Ascending aorta (tissue), 2 donors: ENCODE data around the gene SNX21. TPM values are rescaled to one million over a fixed set of nuclear protein-coding genes. Genes with fewer than 3 reads are reported as not detected.
"Not testable (repeated sequence)": the region's sequence is repeated elsewhere in the genome, so short reads cannot be mapped to it uniquely, and the experiment has no call there.

ENCODE experiments used
- DNase-seq, 2 donors: peaks; one replicate each; pipeline ENCODE4 v3.0.0-alpha.2; 2019; ENCODE audit warnings: low spot score in 2 of 2
- H3K27ac ChIP-seq, 2 donors: fragments of 200-600 bp; sonication (generic); one replicate each; pipeline ENCODE4 v1.5.1; 2016 to 2017; ENCODE audit warnings: mild to moderate bottlenecking in 1 of 2
- H3K27me3 ChIP-seq: fragments of 200-600 bp; sonication (generic); one replicate; pipeline ENCODE4 v1.5.1; 2017
- H3K36me3 ChIP-seq, 2 donors: fragments of 200-600 bp; sonication (generic); one replicate each; pipeline ENCODE4 v1.5.1; 2016
- H3K4me1 ChIP-seq, 2 donors: fragments of 200-600 bp; sonication (generic); one replicate each; pipeline ENCODE4 v1.5.1; 2016 to 2017; ENCODE audit warnings: mild to moderate bottlenecking in 1 of 2
- H3K4me3 ChIP-seq, 2 donors: fragments of 200-600 bp; sonication (generic); one replicate each; pipeline ENCODE4 v1.5.1; 2016 to 2017; ENCODE audit warnings: mild to moderate bottlenecking in 1 of 2
- H3K9me3 ChIP-seq, 2 donors: fragments of 200-600 bp; sonication (generic); one replicate each; pipeline ENCODE4 v1.5.1; 2016
- intact Hi-C: fragments of 100-400 bp; cut with DNase I; formaldehyde crosslinking; loops from one replicate; pipeline ENCODE4 v1.15.1; 2023
- total RNA-seq: library from RNA; depleted of rRNA; stranded (reverse); fragments of >200 nt; gene quantifications from one replicate; pipeline ENCODE4 v1.1.0, GENCODE V29; 2016
- TF ChIP-seq, protein P1 (sequence below), 3 experiments: fragments of 200-600 bp in 2 of 3; fragments of 450-650 bp in 1 of 3; sonication (generic) in 2 of 3; IDR thresholded peaks; one replicate each; pipeline ENCODE4 v1.5.1; 2016 to 2019; ENCODE audit warnings: antibody characterized with exemption in 3 of 3, mild to moderate bottlenecking in 1 of 3, moderate library complexity in 1 of 3

Gene SNX21
- total RNA-seq, 1 donor from 2014 or later, result 182 TPM

DNA sequence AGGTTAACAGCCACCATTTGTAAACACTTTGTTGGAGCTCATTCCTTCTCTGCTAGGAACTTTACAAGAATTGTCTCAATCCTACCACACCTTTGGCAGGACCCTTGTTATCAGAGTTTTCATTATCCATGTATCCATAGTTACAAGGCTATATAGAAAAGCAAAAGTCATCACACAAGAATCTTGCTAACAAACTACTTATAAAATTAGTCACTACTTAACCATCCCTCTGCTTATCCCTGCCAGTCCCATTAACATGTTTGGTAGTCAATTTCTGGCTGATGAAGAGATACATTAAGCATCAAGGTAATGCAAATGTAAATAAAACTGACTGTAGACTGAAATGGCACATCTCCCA lies 34.2 kb downstream of the SNX21 start:
- Histone ChIP-seq H3K4me1 (no peaks in the 10 kb centered on the region), H3K27me3 (no peaks in the 10 kb centered on the region), H3K9me3 (no peaks in the 10 kb centered on the region), H3K36me3 (peaks cover 0 to 3% of the 10 kb centered on the region in 2 donors), H3K4me3 (no peak overlapping the region), H3K27ac (no peak overlapping the region)
- no peak for DNase-seq
- intact Hi-C loops, result no loop called here
- TF ChIP-seq, protein P1, sequence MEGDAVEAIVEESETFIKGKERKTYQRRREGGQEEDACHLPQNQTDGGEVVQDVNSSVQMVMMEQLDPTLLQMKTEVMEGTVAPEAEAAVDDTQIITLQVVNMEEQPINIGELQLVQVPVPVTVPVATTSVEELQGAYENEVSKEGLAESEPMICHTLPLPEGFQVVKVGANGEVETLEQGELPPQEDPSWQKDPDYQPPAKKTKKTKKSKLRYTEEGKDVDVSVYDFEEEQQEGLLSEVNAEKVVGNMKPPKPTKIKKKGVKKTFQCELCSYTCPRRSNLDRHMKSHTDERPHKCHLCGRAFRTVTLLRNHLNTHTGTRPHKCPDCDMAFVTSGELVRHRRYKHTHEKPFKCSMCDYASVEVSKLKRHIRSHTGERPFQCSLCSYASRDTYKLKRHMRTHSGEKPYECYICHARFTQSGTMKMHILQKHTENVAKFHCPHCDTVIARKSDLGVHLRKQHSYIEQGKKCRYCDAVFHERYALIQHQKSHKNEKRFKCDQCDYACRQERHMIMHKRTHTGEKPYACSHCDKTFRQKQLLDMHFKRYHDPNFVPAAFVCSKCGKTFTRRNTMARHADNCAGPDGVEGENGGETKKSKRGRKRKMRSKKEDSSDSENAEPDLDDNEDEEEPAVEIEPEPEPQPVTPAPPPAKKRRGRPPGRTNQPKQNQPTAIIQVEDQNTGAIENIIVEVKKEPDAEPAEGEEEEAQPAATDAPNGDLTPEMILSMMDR (IDR thresholded peaks at IDR 0.05), result no peak

DNA sequence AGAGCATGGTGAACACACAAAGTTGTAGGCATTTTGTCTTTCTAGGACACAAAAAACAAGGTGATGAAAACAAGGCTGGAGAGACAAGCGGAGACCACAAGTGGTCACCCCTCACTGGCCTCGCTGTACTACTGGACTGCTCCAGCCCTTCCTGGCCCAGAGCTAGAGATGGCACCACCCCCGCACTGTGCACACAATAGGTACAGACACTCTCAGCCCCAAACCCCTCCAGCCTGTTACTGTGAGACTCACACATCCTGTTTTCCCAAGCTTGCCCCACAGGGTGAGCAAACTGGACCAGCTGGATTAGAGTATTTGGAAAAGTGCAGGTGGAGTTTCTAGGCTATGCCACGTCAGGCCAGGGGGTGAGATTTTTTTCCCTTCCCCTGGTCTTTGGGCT lies 39.0 kb downstream of the SNX21 start:
- Histone ChIP-seq H3K4me3 (no peak overlapping the region), H3K36me3 (peaks cover 10 to 15% of the 10 kb centered on the region in 2 donors), H3K4me1 (no peaks in the 10 kb centered on the region), H3K27me3 (no peaks in the 10 kb centered on the region), H3K9me3 (no peaks in the 10 kb centered on the region), H3K27ac (no peak overlapping the region)
- DNase-seq, result no peak
- TF ChIP-seq, protein P1 (IDR thresholded peaks at IDR 0.05), result no peak
- intact Hi-C loops, result no loop called here

DNA sequence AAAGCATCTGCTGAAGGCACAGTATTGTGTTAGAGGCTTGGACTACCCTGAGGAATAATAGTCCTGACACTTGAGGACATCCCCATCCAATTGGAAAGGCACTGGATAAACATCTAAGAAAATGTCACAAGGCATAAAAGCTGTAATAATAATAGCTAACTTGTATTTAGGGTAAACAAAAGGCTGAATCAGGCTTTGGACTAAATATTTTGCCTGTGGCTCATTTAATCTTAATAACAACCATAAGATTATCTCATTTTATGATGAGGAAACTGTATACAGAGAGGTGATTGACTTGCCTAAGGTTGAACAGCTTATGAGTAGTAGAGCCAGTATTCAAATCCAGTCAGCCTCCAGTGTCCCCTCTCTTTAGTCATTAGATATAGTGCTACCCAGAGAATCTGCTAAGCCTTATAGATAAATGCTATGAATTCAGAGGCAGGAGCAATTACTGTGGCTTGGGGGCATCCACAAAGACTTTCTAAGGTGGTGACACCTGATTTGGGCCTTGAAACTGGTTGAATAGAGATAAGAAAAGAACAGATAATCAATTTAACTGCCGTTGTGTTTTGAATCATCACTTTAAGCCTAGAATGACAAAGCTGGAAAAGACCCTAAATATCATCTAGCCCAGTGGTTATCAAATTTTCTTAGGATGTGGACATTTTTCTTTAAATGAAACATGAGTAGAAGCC lies 40.0 kb downstream of the SNX21 start:
- intact Hi-C loops, result no loop called here
- no peak overlapping the region for H3K27ac ChIP-seq
- no peak for DNase-seq
- TF ChIP-seq, protein P1 (IDR thresholded peaks at IDR 0.05), result no peak
- H3K36me3 ChIP-seq, result peaks cover 16 to 24% of the 10 kb centered on the region in 2 donors
- no peaks in the 10 kb centered on the region for H3K27me3 ChIP-seq
- H3K4me3 ChIP-seq, result no peak overlapping the region
- H3K4me1 ChIP-seq, result no peaks in the 10 kb centered on the region
- no peaks in the 10 kb centered on the region for H3K9me3 ChIP-seq

DNA sequence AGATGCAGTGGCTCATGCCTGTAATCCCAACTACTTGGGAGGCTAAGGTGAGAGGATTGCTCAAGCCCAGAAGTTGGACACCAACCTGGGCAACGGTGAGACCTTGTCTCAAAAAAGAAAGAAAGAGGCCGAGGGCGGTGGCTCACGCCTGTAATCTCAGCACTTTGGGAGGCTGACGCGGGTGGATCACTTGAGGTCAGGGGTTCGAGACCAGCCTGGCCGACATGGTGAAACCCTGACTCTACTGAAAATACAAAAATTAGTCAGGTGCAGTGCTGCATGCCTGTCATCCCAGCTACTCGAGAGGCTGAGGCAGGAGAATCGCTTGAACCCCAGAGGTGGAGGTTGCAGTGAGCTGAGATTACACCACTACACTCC lies 40.5 kb downstream of the SNX21 start:
- H3K36me3 ChIP-seq, result peaks cover 16 to 27% of the 10 kb centered on the region in 2 donors
- DNase-seq, H3K4me1 ChIP-seq, H3K27me3 ChIP-seq, H3K27ac ChIP-seq, H3K4me3 ChIP-seq, intact Hi-C loops, H3K9me3 ChIP-seq: not testable (repeated sequence)

DNA sequence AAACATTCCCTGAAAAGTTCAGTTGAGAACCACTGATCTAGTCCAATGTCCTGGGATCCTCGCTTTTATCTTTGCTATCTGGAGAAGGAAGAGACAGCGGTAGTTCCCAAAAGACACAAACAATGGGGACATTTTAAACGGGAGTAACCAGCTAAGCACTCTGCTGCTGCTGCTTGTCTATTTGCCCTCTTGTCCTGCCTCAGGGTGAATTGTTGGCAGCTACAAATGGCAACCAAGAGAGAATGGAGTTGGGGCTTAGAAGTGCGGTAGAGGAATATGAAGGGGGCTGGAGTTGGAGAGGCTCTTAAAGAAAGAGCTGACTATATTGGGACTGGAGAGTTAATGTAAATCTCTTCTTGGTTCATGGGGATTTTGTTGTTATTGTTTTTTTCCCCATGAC lies 41.0 kb downstream of the SNX21 start:
- TF ChIP-seq, protein P1 (IDR thresholded peaks at IDR 0.05), result no peak
- no peaks in the 10 kb centered on the region for H3K4me1 ChIP-seq
- intact Hi-C loops, result no loop called here
- no peak for DNase-seq
- no peak overlapping the region for H3K27ac ChIP-seq
- no peaks in the 10 kb centered on the region for H3K9me3 ChIP-seq
- H3K27me3 ChIP-seq, result no peaks in the 10 kb centered on the region
- no peak overlapping the region for H3K4me3 ChIP-seq
- H3K36me3 ChIP-seq, result peaks cover 16 to 27% of the 10 kb centered on the region in 2 donors

DNA sequence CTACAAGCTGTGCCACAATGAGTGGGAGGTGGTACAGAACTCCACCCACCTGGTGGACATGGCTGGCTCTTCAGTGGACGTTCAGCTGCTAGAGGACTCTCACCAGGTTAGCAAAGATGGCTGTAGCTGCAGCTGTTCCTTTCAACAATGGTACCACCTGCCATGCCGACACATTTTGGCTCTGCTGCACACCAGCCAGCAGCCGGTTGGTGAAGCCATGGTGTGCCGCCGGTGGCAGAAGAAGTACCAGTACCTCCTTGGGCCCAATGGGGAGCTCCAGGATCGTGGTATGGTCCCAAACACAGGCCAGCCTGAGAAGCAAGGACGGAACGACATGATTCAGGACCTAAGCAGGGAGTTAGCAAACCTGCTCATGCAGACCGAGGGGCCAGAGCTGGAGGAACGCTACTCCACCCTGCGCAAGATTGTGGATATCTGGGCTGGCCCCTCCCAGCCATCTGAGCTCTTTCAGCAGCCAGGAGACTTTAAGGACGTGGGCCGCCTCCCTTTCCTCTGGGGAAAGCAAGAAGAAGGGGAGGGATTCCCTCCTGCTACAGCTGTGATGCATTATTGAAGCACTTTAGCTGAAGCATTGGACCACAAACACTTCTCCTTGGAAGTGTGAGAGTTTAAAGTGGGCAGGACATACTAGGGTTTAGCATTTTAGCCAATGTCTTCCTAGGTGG lies 44.6 kb downstream of the SNX21 start:
- intact Hi-C loops, result no loop called here
- H3K4me3 ChIP-seq, result no peak overlapping the region
- peaks cover 23 to 31% of the 10 kb centered on the region in 2 donors for H3K36me3 ChIP-seq
- no peak for DNase-seq
- no peak overlapping the region for H3K27ac ChIP-seq
- peaks cover 0 to 14% of the 10 kb centered on the region in 2 donors for H3K4me1 ChIP-seq
- TF ChIP-seq, protein P1 (IDR thresholded peaks at IDR 0.05), result no peak
- no peaks in the 10 kb centered on the region for H3K9me3 ChIP-seq
- H3K27me3 ChIP-seq, result no peaks in the 10 kb centered on the region
